GM18517 (cell line): Measurements from ENCODE around the gene CRY2.
"Not testable (repeated sequence)": the region's sequence is repeated elsewhere in the genome, so short reads cannot be mapped to it uniquely, and the experiment has no call there.

Source experiments
- ATAC-seq: cut with Tn5 transposase; IDR thresholded peaks from one replicate; pipeline ENCODE4 v1.9.1; 2021; ENCODE audit warnings: mild to moderate bottlenecking, moderate library complexity; ENCODE audit not compliant: unreplicated experiment

CRY2 gene

DNA sequence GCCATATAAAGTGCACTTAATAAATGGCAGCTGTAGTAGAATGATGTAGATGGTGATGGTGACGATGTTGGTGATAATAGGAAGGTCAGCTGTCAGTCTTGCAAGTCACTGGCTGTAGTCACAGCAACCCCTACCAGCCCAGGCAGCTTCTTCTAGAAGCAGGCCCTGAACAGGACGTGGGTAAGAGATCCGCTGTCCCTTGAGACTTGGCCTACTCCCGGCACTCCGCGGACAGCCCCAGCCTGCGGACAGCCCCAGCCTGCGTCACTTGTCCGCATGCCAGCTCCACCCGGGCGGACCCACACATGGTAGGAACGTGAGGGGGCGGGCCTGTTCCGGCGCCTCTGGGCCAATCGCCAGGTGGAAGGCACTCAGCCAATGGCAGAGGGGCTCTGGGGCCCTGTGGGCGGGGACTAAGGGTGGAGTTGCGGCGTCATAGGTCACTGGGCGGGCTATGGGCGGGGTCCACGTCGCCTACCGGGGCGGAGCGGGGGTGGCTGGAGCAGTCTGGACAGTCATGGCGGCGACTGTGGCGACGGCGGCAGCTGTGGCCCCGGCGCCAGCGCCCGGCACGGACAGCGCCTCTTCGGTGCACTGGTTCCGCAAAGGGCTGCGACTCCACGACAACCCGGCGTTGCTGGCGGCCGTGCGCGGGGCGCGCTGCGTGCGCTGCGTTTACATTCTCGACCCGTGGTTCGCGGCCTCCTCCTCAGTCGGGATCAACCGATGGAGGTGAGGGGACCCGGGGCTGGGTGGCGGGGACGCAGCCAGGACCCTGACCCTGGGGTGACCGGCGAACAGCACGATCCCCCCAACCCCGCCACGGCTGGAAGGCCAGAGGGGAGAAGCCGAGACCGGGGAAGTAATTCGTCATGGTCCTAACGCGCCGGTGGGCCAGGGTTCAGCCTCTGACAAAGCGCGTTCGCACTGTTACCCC is at the start of gene CRY2:
TSS of gene CRY2 (plus strand) at position 502 of the 937 bp plus-strand sequence. CDS start at position 518, 16 bp downstream.
- ATAC-seq = peak; percentile 88

DNA sequence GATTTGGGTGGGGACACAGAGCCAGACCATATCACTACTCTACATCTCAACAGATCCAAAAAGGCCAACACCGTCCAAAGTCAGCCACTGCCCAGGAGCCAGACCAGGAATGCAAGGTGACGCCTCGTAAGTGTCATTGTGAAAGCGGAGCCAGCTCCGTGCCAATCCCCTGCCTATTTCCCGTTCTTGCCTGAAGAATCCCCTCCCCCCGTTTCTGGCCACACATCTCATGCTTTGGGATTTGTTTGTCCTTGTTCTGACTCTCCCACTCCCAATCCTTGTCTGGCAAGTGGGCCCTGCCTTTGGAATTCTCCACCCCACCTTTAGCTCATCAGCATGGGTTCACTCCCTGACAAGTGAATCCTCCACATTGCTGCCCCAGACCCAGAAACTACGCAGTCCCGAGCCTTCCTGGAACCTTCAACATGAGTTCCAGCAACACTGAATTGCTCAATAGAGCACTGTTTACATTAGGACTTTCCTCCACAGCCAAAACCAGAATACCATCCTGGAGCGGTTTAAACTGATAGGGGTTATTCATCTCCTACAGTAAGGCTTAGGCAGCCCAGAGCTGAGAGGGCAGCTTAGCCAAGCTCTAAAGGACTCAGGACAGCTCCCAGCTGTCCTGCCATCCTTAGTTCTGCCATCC is 48.4 kb upstream of the CRY2 start:
- ATAC-seq = no peak

DNA sequence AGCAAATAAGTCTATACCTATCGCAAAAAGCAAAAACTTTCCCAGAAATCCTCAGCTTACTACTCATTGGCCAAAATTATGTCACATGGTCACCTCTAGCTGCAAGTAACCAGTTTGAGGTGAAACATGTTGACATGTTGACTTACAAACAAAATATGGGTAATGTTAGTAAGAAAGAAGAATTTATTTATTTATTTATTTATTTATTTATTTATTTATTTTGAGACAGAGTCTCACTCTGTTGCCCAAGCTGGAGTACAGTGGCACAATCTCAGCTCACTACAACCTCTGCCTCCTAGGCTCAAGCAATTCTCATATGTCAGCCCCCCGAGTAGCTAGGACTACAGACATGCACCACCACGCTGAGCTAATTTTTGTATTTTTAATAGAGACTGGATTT is 47.7 kb upstream of the CRY2 start:
- no peak for ATAC-seq

DNA sequence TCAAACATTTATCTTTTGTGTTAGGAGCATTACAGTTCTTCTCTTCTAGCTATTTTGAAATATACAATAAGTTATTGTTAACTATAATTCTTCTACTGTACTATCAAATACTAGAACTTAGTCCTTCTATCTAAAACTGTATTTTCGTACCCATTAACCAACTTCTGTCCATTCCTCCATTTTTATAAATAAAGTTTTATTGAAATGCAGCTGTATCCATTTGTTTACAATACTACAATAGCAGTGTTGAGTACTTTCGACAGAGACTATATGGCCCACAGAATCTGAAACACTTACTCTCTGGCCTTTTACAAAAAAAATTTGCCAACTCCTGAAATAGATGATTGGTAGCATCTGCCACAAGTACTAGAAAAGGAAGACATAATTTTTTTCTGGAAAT is 47.0 kb upstream of the CRY2 start:
- ATAC-seq = no peak

DNA sequence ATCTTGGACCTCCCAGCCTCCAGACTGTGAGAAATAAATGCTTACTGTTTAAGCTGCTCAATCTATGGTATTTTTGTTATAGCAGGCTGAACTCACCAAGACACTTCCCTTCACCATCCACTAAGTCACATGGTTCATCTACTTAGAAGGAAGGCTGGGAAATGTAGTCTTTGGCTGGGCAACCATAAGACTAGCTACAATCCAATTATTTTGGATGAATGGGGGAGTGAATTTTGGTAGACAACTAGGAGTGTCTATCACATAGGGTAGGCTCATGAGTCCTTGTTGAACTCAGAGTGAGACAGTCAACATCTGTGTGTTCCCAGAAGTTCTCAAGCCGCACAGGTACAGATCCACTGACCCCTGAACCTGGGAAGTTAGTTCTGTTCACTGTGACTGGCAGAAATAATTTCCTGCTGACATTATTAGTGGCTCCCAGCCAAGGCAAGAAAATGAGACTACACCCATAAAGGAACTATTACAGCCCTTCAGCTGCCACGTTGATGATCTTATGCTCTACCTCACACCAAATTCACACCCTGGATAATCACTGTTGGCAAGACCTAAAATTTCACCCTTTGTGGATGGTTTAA is 45.5 kb upstream of the CRY2 start:
- no peak for ATAC-seq

DNA sequence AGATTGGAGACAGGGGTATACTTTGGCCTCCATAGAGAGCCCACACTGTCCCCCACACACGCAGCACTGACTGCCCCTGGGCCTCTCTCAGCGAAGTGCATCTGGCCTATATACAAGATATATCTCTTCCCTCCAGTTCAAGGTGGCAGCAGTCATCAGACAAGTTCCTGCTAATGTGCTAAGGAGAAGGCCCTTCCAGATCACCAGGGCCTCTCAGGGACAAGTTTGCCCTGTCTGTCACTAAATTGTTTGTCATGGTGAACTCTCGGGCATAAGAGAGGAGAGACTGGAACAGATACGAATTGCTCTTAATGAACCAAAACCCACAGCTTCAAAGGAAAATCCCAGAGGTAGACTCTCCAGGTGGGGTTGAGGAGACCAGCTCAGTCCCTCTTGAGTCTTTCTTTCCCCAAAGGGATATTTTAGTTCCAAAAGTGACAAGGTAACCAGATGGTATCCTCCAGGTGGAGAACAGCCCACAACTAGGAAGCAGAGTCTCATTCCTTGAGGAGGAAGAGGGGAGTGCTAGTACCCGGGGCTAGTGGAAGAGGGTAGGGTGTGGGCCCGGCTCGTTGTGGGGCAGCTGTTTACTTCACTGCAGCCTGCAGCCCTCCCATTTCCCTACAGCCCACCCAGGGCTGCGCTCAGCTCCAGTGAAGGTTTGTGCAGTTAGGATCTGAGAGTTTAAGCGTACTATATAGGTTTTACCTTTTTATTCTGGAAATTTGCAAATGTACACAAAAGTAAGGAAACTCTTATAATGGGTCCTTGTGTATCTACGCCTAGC is 44.6 kb upstream of the CRY2 start:
- no peak for ATAC-seq

GRCh38 chr11:45803971-45804760 is 43.1 kb upstream of the CRY2 start:
- no peak for ATAC-seq

DNA sequence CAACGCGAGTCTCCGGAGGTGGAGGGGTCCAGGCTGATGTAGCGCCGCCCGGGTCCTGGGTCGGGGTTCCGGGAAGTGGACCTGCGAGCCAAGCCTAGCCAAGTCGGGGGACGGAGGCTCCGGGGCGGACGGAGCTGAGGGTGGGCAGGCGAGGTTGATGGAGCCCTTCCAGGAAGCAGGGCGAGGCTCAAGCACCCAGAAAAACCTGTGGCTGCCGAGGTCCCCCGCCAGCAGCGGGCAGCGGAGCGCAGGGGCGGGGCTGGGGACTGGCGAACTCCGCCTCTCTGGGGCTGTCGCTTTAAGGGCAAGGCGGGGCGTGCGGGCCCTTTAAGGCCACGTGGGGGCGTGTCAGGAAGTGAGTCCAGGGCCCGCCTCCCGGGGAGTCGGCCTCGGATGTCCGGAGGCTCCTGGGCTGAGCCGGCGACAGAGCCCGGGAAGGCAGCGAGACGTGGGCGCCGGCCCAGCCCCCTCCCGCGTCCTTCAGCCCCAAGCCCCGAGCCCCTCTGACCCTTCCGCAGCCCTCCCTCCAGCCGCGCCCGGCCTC is 42.4 kb upstream of the CRY2 start, which contains the start of gene SLC35C1:
TSS of gene SLC35C1 (plus strand) at position 389 of the 544 bp plus-strand sequence. CDS start 653 bp downstream, outside the sequence.
- peak; percentile 89 for ATAC-seq

DNA sequence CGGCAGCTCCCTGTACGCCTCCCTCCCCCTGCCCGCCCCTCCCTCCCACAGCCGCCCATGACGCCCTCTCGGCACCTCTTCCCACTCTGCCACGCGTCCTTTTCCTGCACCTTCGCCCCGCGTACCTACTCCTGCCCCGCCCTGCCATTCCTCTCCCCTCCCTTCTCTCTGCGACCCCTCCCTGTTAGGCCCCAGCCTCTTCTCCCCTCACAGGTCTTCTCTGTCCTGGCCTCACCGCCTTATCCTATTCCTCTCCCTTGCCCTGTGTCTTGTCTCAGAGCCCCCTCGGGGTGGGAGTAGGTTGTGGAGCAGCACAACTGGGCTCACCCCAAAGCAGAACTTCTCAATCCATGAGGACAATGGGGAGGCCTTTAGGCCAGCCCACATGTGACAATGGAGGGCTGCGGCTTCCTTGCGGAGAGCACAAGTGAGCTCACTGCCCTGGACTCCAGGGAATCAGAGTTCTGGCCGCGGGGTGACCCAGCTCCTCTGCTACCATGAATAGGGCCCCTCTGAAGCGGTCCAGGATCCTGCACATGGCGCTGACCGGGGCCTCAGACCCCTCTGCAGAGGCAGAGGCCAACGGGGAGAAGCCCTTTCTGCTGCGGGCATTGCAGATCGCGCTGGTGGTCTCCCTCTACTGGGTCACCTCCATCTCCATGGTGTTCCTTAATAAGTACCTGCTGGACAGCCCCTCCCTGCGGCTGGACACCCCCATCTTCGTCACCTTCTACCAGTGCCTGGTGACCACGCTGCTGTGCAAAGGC is 41.8 kb upstream of the CRY2 start:
- ATAC-seq = peak; percentile 27

GRCh38 chr11:45806072-45806933 is 41.0 kb upstream of the CRY2 start:
- no peak for ATAC-seq

GRCh38 chr11:45806937-45807791 is 40.1 kb upstream of the CRY2 start:
- no peak for ATAC-seq

DNA sequence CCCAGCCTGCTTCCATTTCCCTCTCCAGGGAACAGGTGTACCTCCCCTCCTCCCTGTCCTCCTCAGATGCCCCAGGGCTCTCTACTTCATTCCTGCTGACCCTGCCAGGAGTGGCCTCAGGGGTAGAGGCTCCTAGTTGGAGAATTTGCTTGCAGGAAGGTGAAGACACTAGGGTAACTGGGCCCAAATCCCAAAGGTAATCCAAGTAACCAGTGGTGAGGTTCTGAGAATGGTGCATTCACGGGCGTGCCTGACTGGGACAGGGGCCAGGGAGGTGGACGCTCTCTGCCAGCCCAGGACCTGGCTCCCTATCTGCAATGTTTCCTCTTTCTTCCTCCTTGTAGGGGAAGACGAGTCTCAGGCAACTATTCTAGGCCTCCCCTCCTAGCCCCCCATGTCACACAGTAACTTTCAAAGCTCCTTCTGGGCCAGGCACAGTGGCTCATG is 39.5 kb upstream of the CRY2 start:
- no peak for ATAC-seq

DNA sequence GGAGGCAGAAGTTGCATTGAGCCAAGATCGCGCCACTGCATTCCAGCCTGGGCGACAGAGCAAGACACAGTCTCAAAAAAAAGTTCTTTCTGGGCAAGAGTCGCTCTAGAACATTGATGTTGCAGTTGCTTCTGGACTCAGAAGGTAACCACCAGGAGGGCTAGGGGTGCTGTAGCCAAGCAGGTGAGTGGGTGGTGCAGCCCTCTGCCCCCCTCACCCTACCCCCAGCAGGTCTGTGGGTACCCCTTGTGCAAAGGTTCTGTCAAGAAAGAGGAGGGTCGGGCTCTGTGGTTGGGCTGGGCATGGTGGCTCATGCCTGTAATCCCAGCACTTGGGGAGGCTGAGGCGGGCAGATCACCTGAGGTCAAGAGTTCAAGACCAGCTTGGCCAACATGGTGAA is 38.8 kb upstream of the CRY2 start:
- ATAC-seq = not testable (repeated sequence)

GRCh38 chr11:45809456-45810395 is 37.5 kb upstream of the CRY2 start:
- no peak for ATAC-seq

DNA sequence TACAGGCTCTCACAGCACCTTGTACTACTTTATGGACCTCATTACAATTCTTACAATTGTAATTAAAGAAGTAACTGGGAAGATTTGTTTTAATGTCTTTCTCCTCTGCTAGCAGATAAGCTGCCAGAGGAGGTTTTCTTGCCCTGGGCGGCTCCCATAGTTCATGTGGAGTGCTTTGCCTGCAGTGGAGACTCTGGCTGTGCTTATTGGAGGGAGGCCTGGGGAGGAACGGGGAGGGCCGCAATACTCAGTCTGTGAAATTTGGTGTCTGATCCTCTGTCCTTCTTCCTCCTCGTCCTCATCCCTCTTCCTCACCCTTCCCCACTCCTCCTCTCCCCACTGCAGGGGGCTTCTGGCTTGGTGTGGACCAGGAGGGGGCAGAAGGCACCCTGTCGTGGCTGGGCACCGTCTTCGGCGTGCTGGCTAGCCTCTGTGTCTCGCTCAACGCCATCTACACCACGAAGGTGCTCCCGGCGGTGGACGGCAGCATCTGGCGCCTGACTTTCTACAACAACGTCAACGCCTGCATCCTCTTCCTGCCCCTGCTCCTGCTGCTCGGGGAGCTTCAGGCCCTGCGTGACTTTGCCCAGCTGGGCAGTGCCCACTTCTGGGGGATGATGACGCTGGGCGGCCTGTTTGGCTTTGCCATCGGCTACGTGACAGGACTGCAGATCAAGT is 36.7 kb upstream of the CRY2 start:
- ATAC-seq = no peak

- ATAC-seq = no peak
These were observed 36.2 kb upstream of the CRY2 start for GRCh38 chr11:45811109-45811435.
